Measurements from ENCODE around the gene ADCY7.
"Not testable (repeated sequence)": the region's sequence is repeated elsewhere in the genome, so short reads cannot be mapped to it uniquely, and the experiment has no call there.

Gene ADCY7

DNA sequence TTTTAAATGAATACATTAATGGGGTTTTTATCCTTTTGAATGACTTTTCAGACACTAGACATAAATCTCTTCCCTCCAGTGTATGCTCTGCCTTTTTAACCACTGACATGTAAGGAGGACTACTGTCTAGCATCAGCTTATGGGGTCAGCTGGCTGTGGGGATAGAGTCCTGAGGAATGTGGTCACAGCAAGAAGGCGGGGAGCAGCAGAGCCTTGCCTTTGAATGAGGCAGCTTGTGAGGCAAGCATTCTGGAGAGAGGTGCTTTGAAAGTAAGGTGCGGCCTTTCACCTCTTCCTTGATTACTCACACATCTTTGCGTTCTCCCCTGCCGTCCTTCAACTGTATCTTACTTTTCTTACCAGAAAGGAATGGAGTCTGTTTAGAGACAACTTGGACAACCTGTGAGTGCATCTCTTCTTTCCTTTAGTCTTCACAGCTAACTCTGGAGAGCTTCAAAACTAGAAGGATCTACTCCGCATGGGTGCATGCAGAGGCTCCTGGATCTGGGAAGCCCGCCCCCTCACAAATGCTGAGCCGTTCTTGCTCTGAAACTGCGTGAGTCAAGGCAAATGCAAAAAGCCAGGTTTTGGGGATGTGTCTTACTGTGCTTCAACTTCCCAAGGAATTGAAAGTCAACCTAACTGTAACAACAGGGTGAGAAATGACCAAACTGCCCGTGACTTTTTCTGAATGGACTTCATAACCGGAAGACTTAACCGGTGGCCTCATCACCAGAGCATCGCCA, 49.9 kb downstream of the ADCY7 start:
- DNase-seq: no peak

DNA sequence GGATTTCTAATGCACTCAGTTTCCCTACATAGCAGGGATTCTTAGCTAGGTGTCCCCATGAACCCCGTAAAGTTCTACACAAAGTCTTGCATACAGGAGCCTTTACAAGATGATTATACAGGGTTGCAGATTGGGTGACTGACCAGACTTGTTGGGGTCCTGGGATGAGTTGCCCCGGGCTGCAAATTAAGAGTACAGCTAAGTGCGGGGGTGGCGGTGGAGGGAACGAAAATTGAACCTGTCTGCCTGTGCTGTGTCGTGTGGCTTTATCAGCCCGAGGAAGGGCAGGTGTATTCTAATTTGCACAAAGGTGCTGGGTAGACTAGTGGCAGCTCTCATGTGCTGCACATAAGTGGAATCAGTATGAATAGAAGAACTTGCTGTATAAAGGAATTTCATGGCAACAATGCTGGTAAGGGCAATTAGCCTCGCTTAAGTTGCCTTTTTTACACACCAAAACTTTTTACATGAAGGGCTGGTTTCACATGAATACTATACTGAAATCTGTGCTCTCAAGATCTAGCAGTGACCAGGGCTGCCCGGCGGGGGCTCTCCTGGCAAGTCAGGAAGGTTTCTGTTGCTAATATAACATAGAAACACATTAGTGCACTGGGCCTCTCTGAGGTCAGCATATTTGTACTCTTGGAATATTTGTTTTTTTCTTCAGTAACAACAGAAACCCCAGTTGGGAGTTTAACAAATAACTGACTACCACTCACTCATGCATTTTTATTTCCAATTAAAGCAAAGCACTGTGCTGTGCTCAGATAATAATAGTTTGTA, 50.7 kb downstream of the ADCY7 start:
- DNase-seq: no peak

DNA sequence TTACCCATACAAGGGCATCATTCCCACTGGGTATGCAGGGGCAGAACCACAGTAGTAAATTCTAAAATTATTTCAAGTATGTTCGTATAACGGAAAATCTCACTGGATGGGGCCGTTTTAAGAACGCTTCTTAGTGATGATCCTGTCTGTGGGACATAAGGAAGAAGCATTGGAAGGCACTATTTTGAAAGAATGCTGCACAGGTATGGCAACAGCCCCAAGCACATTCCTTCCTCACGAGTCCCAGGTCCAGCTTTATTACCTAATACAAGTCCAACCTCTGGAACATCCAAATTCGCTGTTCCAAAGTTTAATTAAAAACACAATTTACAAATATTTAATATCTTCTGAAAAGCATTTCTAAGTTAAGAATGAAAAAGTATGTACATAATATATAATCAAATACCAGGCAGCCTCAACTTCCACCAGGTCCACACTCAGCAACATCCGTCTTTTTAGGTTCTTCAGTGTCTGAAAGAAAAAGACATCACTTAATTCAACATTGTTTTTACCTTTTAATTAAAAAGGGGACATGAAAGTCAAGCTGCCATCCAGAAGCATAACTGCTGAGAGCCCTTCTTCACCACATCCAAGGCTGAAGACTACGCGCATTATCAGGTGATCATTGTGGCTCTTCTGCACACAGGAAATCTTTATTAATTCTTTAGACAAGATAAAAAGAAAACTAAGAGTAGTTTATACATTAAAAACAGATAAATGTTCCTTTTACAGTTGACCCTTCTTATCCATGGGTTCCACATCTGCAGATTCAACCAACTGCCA, 52.6 kb downstream of the ADCY7 start:
- no peak for DNase-seq

DNA sequence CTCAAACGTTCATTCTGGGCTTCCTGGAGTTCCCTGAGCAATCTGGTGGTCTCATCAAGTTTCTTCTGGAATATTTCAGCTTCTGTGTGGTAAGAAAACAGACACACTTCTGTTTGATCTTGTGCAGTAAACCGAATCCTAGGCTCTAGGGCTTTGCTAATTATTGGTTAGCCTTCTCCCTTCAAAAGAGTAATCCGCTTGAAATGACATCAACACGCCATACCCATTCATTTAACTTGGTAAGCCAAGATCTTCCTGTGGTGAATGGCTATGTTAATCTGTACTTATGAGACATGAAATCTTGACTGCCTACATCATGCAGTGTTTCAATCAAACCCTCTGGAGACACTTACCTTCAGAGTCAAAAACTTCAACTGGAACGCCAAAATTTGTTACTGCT, 54.0 kb downstream of the ADCY7 start:
- DNase-seq: no peak

DNA sequence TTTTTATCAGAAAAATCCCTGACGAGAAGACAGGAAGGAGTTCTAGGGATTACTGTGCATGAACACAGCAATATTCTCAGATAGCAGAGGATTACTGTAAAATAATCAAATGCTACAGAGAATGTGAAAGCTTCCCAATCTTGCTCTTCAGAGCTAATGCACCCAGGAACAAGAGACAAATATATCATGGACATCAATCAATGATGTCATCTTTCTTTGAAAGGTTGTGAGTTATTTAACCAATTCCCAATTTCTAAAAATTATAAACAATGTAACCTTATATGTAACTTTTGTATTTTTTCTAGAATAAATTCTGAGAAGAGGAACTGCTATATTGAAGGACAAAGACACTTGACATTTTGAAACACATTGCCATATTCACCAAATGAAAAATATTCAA, 56.0 kb downstream of the ADCY7 start:
- DNase-seq: no peak

DNA sequence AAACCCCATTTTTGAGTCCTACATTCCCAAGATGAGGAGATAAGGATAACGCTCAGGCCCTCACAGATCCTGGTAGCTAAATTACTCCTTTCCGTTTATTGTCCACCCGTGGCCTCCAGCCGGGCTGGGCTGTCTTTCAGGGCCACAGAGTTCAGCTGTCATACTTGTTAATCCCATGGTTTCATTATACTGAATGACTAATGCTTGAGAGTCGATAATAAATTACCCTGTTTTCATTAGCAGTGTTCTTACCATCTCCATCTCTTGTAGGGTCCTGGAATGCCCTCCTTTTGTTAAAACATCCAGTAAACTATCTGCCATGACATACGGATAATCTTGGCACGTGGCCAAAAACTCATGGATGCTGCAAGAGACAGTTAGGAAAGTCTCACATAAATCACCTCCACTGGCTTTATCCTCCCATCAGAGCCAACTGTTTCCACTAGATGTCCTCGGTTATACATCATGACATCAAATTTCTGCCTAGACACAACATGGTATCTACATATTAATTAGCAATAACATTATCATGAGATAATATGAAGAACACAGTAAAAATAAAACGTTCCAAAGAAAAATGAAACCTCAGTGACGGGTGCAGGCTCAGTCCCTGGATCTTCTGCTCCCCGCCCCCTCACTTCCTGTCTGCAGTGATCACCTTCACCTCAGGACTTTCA, 57.1 kb downstream of the ADCY7 start:
- no peak for DNase-seq

DNA sequence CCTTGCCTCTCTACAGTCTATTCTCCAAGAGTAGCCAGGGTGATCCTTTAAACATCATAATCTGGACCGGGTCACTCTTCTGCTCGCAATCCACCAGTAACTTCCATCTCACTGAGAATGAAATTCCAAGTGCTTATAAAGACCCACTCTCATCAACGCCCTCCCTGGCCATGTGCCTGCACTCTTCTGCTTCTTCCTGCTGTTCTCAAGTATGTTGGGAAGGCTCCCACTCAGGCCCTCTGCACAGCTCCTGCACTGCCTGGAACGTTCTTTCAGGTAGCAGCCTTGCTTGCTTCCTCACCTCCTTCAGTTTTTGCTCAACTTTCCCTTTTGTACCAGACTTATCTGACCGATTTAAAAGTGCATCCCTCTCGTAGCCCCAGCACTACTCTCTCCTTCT, 58.0 kb downstream of the ADCY7 start:
- DNase-seq: no peak

DNA sequence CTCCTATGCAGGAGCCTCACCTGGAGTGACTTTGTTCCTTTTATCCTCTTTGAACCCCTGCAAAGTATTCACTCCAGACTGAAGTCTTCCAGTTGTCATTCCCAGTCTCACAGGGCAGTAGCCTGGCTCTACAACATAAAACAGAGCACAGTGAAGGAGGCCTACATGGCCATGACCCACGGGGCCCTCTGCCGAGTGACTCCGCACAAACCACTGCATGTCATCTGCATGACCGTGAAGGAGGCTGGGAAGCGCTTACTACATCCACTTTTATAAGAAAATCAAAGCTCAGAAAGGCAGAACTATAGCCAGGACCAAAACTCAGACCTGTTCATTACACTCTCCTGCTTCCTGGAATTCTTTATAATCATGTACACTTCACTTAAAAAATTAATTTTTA, 59.9 kb downstream of the ADCY7 start:
- DNase-seq: no peak

DNA sequence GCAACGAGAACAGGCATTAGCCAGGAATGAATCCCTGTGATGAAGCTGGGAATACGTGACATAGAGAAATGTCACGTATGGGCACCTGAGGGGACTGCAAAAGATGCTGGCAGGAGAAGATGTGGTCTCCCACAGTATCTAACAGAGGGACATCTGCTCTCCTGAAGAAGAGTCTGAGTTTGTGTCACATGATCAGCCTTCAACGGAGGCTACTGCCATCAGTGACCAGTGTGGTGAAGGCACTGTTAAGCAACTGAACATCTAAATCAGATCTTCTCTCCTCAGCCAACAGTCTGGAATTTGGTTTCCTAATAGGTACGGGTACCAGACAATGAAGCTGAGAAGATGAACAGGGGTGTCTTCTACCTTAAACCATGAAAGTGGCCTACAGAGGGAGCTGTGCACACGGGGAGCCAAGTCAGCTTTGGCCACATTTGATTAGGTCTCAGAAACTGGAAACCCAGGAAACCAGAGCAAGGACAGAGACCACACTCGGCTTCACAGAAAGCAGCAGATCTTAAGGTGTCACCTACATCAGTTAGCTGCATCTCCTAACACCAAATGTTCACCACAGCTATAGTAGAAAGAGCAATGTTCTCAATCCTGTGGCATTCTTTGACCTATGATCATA, 60.6 kb downstream of the ADCY7 start:
- DNase-seq: peak; percentile 74

DNA sequence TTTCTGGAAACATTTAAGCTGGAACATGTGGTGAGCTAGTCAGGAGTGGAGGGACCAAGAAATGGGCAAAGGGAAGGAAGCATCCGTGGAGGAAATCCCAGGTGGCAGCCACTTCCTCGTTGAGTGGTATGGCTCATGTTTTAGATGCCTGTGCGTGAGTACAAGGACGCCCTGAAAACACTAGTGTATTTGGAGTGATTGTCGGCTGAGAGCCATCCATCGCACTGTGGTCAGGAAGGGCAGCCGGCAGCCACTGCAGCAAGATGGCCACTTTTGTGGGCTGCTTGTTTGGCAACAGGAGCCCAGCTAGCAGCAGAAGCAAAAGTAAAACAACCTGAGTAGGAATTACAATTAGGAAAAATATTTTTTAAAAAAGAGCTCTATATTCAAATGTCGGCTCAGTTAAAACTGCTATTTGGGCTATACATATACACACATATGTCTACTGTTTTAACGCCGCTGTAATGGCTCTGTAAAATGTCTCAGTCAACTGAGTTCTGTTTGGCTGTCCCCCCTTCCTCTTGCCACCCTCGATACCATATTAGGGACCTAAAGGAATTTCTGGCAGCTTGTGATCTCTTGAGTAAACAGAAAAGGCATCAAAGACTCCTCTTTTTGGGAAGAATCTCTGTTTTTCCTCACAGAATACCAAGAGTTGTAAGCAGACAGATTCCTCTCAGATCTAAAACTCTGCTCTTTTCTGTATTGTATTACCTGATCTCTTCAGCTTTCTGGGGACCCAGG, 63.3 kb downstream of the ADCY7 start:
- no peak for DNase-seq

DNA sequence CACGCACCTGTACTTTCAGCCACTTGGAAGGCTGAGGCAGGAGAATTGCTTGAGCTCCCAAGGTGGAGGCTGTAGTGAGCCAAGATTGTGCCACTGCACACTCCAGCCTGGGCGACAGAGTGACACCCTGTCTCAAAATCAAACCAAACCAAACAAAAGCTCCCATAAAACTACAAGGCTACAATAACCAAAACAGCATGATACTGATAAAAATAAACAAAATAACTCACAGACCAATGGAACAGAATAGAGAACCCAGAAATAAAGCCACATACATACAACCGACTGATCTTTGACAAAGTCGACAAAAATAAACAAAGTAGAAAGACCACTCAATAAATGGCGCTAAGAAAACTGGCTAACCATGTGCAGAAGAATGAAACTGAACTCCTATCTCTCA, 65.2 kb downstream of the ADCY7 start:
- DNase-seq: no peak

DNA sequence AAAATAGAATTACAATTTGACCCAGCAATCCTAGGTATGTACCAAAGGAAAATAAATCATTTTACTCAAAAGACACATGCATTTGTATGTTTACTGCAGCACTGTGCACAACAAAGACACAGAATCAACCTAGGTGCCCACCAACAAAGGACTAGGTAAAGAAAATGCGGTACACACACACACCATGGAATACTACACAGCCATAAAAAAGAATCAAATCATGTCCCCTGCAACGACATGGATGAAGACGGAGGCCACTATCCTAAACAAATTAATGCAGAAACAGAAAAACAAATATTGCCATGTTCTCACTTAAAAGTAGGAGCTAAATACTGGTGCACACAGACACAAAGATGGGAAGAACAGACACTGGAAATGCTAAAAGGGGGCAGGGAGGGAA, 66.2 kb downstream of the ADCY7 start:
- DNase-seq: no peak

DNA sequence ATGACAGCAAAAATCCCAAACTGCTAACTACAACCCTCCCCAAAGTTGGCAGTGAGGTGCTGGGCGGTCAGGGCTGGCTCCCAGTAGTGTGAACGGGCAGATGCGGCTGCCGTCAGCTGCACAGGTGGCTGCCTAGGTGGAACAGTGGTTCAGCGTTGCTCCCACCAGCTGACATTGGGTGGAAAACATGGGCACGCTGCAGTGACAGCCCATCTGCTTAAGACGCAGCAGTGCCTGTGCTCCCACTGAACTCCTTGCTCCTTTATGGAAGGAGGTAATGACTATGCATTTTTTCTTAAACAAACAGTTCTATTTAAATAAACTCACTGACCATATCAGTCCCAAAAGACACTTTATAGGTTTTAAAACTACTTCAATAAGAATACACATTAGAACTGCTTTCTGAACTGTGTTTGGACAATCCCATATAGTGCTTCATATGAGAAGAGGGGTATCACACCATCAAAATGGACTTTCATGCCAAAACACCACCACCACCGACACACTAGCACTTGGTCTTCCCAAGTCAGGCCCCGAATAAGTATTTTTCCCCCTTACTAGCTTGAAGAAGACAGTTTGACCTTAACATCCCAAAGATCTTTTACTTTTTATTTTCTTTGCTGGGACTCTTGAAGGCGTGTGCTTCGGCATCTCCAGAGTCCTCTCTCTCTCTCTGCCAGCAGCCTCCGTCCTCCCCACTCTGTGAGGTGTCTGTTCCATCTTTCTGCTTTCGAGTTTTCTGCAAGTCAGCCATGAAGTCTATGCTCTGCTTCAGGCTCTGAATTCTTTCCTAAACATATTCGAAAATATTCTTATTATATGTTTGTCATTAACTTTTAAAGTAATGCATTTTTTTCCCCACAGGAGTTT, 68.0 kb downstream of the ADCY7 start:
- no peak for DNase-seq

DNA sequence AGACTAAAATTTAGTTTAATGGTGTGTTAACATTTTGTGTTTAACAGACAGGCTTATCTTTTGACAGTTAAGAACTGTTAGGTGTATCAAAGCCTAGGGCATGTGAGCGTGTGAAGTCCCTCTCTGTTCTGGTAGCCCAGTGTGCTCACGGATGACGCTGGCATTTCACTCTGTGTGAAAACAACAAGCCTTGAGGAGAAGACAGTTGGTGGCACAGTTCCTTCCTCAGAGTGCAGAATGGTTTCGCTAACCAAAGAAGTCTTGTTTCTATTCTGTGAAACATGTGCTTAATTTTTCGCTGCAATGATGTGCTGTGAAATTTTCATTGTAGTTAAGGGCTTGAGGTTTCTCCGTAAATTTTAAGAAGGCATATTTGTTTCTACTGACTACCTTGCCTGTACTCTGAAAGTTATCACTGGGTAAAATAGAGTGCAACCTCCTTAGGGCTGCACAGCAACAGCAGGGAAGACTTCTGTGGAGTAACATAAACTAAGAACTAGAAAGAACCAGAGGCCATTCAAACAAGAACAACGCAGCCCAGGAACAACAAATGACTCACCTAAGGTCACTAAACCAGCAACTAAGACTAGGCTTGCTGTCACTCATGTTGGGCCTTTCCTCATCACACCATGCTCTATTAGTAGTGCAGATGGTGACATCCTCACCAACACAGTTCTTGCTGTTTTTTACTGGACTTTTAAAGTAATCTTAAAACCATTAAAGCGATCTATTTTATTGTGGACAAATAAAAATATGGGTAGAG, 69.0 kb downstream of the ADCY7 start:
- no peak for DNase-seq

DNA sequence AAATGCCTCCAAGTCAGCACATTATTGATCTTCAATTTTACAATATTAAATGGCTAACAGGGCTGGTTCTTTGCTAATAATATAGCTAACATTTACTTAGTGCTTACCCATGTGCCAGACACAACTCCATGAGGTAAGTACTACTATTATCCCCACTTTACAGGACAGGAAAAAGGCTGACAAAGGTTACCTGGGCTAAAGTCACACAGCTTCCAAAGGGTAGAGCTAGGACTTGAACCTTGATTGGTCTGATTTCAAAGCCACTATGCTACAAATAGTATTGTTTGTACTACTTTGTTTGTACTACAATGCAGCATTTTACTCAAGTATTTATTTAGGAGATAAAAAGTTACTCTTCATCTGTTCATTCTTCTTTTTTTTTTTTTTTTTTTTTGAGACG, 70.5 kb downstream of the ADCY7 start:
- no peak for DNase-seq

DNA sequence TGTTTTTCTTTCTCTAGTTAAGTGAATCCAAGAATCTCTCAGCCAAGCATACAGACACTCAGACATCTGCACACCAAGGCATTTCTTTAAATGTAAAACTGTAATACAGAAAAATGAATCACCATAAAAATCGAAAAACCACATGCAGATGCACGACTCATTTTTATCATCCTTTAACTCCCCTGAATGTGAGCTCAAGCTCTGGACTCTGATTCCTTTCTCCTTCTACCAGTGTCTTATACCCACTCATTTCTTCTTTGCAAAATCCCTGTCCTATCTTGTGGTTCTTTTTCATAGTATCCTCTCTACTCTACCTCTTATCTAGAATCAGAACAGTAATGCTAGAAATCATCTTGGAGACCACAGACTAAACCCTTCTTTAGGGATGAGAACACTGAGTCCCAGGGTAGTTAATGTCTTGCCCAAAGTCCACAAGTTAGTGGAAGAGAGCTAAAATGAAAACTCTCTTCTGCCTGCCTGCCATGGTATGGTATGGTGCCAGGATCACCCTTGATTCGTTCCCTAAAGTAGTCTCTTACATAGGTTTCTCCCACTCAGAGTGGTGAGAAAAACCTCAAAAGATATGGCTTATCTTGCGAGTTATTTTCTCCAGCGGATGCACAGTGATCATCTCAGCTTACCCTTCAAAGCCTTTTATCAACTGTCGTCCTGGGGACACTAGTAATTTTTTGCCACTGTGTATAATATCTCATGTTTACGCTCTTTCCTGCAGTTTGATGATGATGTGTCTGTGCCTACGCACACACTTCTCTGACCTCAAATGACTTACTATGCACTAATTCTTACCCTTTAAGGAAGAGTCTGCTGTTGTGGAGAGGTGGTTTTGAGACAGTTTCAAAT, 72.2 kb downstream of the ADCY7 start:
- no peak for DNase-seq

DNA sequence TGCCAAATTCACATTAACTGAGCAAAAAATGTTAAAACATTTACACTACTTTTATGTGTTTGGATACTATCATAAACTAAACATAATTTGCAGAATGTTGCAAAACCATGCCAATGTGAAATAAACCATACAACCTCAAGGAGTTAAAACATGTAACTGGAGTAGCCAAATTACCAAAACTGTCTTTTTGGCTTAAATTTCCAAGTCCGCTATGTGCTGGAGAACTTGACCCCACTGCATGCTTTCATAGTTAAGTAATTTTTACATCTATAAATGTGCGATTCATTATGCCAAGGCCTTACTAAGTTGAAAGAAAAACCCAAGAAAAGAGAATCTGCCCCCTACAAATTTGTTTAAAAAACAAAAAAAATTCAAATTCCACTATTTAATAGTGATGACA, 74.2 kb downstream of the ADCY7 start:
- DNase-seq: no peak

DNA sequence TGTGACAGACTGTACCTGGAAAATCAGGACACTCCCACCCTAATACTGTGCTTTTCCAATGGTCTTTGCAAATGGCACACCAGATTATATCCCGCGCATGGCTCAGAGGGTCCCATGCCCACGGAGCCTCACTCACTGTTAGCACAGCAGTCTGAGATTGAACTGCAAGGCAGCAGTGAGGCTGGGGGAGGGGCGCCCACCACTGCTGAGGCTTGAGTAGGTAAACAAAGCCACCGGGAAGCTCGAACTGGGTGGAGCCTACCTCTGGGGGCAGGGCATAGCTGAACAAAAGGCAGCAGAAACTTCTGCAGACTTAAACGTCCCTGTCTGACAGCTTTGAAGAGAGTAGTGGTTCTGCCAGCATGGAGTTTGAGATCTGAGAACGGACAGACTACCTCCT, 77.2 kb downstream of the ADCY7 start:
- DNase-seq: not testable (repeated sequence)

DNA sequence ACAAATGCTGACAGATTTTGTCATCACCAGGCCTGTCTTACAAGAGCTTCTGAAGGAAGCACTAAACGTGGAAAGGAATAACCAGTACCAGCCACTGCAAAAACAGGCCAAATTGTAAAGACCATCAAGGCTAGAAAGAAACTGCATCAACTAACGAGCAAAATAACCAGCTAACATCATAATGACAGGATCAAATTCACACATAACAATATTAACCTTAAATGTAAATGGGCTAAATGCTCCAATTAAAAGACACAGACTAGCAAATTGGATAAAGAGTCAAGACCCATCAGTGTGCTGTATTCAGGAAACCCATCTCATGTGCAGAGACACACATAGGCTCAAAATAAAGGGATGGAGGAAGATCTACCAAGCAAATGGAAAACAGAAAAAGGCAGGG, 78.9 kb downstream of the ADCY7 start:
- DNase-seq: not testable (repeated sequence)
